DOHH2 (cell line): ENCODE data around the gene NR1H4.

ENCODE experiments used
- H3F3A ChIP-seq: fragments of 200-600 bp; sonication (generic), shearing (Covaris generic); 2 replicates; pipeline ENCODE4 v1.6.0; 2016; ENCODE audit warnings: antibody characterized with exemption, mild to moderate bottlenecking; ENCODE audit not compliant: control insufficient read depth, insufficient read depth
- H3K27ac ChIP-seq: fragments of 200-600 bp; sonication (generic); 2 replicates; pipeline ENCODE4 v1.5.1; 2014; ENCODE audit warnings: low read depth, mild to moderate bottlenecking, low read length, moderate library complexity
- H3K27me3 ChIP-seq: fragments of 200-600 bp; sonication (generic); 2 replicates; pipeline ENCODE4 v1.6.1; 2014; ENCODE audit warnings: mild to moderate bottlenecking, low read length, mixed read lengths; ENCODE audit not compliant: control insufficient read depth
- H3K36me3 ChIP-seq: fragments of 200-600 bp; sonication (generic); 2 replicates; pipeline ENCODE4 v1.6.1; 2014; ENCODE audit warnings: mild to moderate bottlenecking, low read length, moderate library complexity, mixed read lengths; ENCODE audit not compliant: control insufficient read depth
- H3K4me1 ChIP-seq: fragments of 200-600 bp; sonication (generic); 2 replicates; pipeline ENCODE4 v1.6.1; 2014; ENCODE audit warnings: mild to moderate bottlenecking, low read length, mixed read lengths; ENCODE audit not compliant: control insufficient read depth
- H3K4me2 ChIP-seq: fragments of 200-600 bp; sonication (generic); 2 replicates; pipeline ENCODE4 v1.6.0; 2014; ENCODE audit warnings: mild to moderate bottlenecking, low read length, moderate library complexity
- H3K4me3 ChIP-seq: fragments of 200-600 bp; sonication (generic); 2 replicates; pipeline ENCODE4 v1.5.1; 2014; ENCODE audit warnings: mild to moderate bottlenecking, low read length, mixed read lengths
- H3K79me2 ChIP-seq: fragments of 200-600 bp; sonication (generic); 2 replicates; pipeline ENCODE4 v1.6.1; 2014; ENCODE audit warnings: mild to moderate bottlenecking, low read length, mixed read lengths; ENCODE audit not compliant: control insufficient read depth
- H3K9me2 ChIP-seq: fragments of 200-600 bp; sonication (generic); replicated peaks from 2 replicates; pipeline ENCODE4 v1.6.1; 2014; ENCODE audit warnings: mild to moderate bottlenecking, low read length, mixed read lengths; ENCODE audit not compliant: control insufficient read depth
- H3K9me3 ChIP-seq: fragments of 200-600 bp; sonication (generic); 2 replicates; pipeline ENCODE4 v1.6.1; 2014; ENCODE audit warnings: antibody characterized with exemption, low read length, mixed read lengths; ENCODE audit not compliant: control insufficient read depth, insufficient read depth
- H4K20me1 ChIP-seq: fragments of 200-600 bp; sonication (generic); 2 replicates; pipeline ENCODE4 v1.6.0; 2014; ENCODE audit warnings: low read depth, mild to moderate bottlenecking, antibody characterized with exemption, low read length, moderate library complexity; ENCODE audit not compliant: control insufficient read depth, insufficient read depth
- CTCF ChIP-seq: fragments of 200-600 bp; sonication (generic); IDR thresholded peaks from one replicate; pipeline ENCODE4 v1.5.1; 2014; ENCODE audit warnings: antibody characterized with exemption, mild to moderate bottlenecking, low read depth, low read length; ENCODE audit not compliant: poor library complexity, severe bottlenecking
- EZH2phosphoT487 ChIP-seq: fragments of 200-600 bp; sonication (generic); IDR thresholded peaks from 2 replicates; pipeline ENCODE4 v1.6.1; 2017; ENCODE audit warnings: borderline replicate concordance, mild to moderate bottlenecking, antibody characterized with exemption, low read length, moderate library complexity, mixed read lengths

The NR1H4 gene

GRCh38 chr12:100508751-100509150 is 35.1 kb downstream of the NR1H4 start:
- Histone ChIP-seq H4K20me1 (no peaks in the 10 kb centered on the region), H3K4me1 (no peaks in the 10 kb centered on the region), H3K9me2 (no peaks in the 10 kb centered on the region), H3K4me2 (no peak overlapping the region), H3K79me2 (no peaks in the 10 kb centered on the region), H3F3A (no peaks in the 10 kb centered on the region), H3K27me3 (no peaks in the 10 kb centered on the region), H3K36me3 (no peaks in the 10 kb centered on the region), H3K9me3 (no peaks in the 10 kb centered on the region), H3K27ac (no peak overlapping the region), H3K4me3 (no peak overlapping the region)
- TF ChIP-seq EZH2phosphoT487: no peak
- no peak for TF ChIP-seq CTCF

- Histone ChIP-seq H3K79me2 (no peaks in the 10 kb centered on the region), H4K20me1 (no peaks in the 10 kb centered on the region), H3K27ac (no peak overlapping the region), H3K4me3 (no peak overlapping the region), H3K4me2 (no peak overlapping the region), H3K9me3 (no peaks in the 10 kb centered on the region), H3K4me1 (no peaks in the 10 kb centered on the region), H3K36me3 (no peaks in the 10 kb centered on the region), H3F3A (no peaks in the 10 kb centered on the region), H3K27me3 (no peaks in the 10 kb centered on the region), H3K9me2 (no peaks in the 10 kb centered on the region)
- TF ChIP-seq CTCF (no peak), EZH2phosphoT487 (no peak)
Measured at GRCh38 chr12:100512692-100513091, 39.0 kb downstream of the NR1H4 start.

- TF ChIP-seq EZH2phosphoT487 (no peak), CTCF (no peak)
- H3F3A ChIP-seq: no peaks in the 10 kb centered on the region
- H4K20me1 ChIP-seq: no peaks in the 10 kb centered on the region
- no peaks in the 10 kb centered on the region for H3K36me3 ChIP-seq
- no peak overlapping the region for H3K27ac ChIP-seq
- no peak overlapping the region for H3K4me2 ChIP-seq
- no peaks in the 10 kb centered on the region for H3K27me3 ChIP-seq
- H3K9me2 ChIP-seq: no peaks in the 10 kb centered on the region
- no peaks in the 10 kb centered on the region for H3K9me3 ChIP-seq
- no peaks in the 10 kb centered on the region for H3K79me2 ChIP-seq
- no peak overlapping the region for H3K4me3 ChIP-seq
- H3K4me1 ChIP-seq: no peaks in the 10 kb centered on the region
Measured at GRCh38 chr12:100515968-100516367, 42.3 kb downstream of the NR1H4 start.

- no peaks in the 10 kb centered on the region for H3F3A ChIP-seq
- H3K36me3 ChIP-seq: no peaks in the 10 kb centered on the region
- H3K27me3 ChIP-seq: no peaks in the 10 kb centered on the region
- no peak overlapping the region for H3K4me3 ChIP-seq
- no peaks in the 10 kb centered on the region for H3K9me3 ChIP-seq
- H3K79me2 ChIP-seq: no peaks in the 10 kb centered on the region
- H3K27ac ChIP-seq: no peak overlapping the region
- no peaks in the 10 kb centered on the region for H3K4me1 ChIP-seq
- H4K20me1 ChIP-seq: no peaks in the 10 kb centered on the region
- no peaks in the 10 kb centered on the region for H3K9me2 ChIP-seq
- no peak overlapping the region for H3K4me2 ChIP-seq
- TF ChIP-seq CTCF: no peak
- TF ChIP-seq EZH2phosphoT487: no peak
Measured at GRCh38 chr12:100518376-100518775, 44.7 kb downstream of the NR1H4 start.
